Measurements from ENCODE around the gene MYO5C.

The MYO5C gene

DNA sequence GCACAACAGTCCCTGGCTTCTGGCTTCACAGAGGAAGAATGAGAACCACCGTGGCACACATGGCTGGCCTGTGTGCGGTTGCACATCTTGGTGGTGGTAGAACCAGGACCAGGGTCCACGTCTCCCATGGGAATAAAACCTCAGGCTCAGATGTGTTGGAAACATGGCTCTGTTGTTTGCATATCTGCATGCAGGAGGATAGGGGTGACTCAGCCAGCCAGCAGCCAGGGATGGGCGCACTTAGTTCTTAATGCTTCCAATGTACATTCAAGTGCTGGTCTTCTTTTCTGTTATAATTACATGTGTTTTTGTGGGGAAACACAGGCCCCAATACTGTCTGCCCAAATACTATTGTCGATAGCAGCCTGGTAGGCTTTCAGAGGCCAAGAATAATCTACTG, 147.2 kb downstream of the MYO5C start:
- peak overlapping the region; percentile 57 for H3K4me2 ChIP-seq
- H3K27me3 ChIP-seq = no peaks in the 10 kb centered on the region
- no peak overlapping the region for H3K9ac ChIP-seq
- no peak for TF ChIP-seq Cebpa-rat (IDR thresholded peaks at IDR 0.05)
- no peak overlapping the region for H3K4me3 ChIP-seq
- peaks cover 73% of the 10 kb centered on the region for H3K36me3 ChIP-seq
- peaks cover 17% of the 10 kb centered on the region; the same call in 1 of the 2 replicates for H3K9me3 ChIP-seq
- H3K27ac ChIP-seq = 0 out of 2 replicates have a peak overlapping the region, but pooled peaks have one; percentile 5
- peaks cover 38% of the 10 kb centered on the region for H3K4me1 ChIP-seq
- no peaks in the 10 kb centered on the region for H4K20me1 ChIP-seq

DNA sequence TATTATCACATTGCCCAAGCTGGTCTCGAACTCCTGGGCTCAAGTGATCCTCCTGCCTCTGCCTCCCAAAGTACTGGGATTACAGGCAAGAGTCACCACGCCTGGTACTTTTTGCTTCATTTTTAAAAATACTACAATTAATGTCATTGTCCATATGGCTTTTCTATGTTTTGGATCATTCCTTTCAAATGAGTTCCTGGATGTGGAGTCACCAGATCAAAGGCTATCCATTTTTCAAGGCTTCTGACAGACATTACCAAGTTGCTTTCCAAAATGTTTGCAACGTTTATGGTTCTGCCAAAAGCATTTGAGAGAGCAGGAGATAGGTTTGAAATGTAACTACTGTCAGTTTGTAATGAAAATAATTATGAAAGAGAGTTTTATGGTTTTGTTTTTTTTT, 148.8 kb downstream of the MYO5C start:
- TF ChIP-seq Cebpa-rat (IDR thresholded peaks at IDR 0.05) = no peak
- H3K9ac ChIP-seq = no peak overlapping the region
- H3K4me1 ChIP-seq = peaks cover 41% of the 10 kb centered on the region
- peaks cover 17% of the 10 kb centered on the region; the same call in 1 of the 2 replicates for H3K9me3 ChIP-seq
- no peak overlapping the region for H3K27ac ChIP-seq
- peaks cover 64% of the 10 kb centered on the region for H3K36me3 ChIP-seq
- no peak overlapping the region for H3K4me3 ChIP-seq
- H3K27me3 ChIP-seq = no peaks in the 10 kb centered on the region
- no peak overlapping the region for H3K4me2 ChIP-seq
- H4K20me1 ChIP-seq = no peaks in the 10 kb centered on the region

DNA sequence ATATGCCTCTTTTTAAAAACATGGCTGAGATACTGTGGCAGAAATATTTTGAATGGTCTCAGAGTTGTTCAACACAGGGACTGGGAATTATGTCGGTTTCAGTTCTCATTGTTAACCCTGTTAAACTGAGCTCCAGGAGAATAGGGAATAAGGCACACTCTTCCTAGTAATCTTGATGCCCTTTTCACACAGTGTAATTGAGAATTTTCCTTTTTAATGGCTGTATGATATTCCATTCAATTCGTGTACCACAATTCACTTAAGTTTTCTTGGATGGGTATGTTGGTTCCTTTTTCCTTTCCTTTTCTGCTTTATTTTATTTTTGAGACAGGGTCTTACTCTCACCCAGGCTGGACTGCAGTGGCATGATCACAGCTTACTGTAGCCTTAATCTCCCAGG, 149.3 kb downstream of the MYO5C start:
- Histone ChIP-seq H3K4me2 (no peak overlapping the region), H3K9me3 (peaks cover 17% of the 10 kb centered on the region; the same call in 1 of the 2 replicates), H4K20me1 (no peaks in the 10 kb centered on the region), H3K27ac (no peak overlapping the region), H3K9ac (no peak overlapping the region), H3K27me3 (no peaks in the 10 kb centered on the region), H3K4me1 (peaks cover 41% of the 10 kb centered on the region), H3K4me3 (no peak overlapping the region), H3K36me3 (peaks cover 60% of the 10 kb centered on the region)
- no peak for TF ChIP-seq Cebpa-rat (IDR thresholded peaks at IDR 0.05)

DNA sequence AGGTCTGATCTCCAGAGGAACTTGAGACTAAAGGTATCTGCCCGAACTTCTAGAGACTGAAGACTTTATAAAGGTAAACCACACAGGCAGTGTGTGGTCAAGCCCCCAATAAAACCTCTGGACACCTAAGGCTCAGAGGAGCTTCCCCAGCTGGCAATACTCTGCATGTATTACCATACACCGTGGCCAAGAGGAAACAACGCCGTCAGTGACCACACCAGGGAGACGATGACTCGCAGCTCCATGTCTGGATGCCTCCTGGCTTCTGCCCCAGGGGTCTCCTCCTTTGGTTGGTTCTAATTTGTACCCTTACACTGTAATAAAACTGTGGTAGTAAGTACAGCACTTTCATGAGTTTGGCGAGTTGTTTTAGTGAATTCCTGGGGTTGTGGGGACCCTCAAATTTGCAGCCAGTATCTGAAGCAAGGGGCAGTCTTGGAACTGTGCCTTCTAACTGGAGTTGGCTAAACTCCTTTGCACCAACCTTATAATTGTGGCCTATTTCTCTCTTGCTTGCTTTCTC, 150.9 kb downstream of the MYO5C start:
- H3K4me1 ChIP-seq = peaks cover 45% of the 10 kb centered on the region
- TF ChIP-seq Cebpa-rat (IDR thresholded peaks at IDR 0.05) = no peak
- H3K27me3 ChIP-seq = no peaks in the 10 kb centered on the region
- peaks cover 51% of the 10 kb centered on the region for H3K36me3 ChIP-seq
- peak overlapping the region; percentile 58; the same call in 1 of the 2 replicates for H3K27ac ChIP-seq
- H3K9ac ChIP-seq = no peak overlapping the region
- H4K20me1 ChIP-seq = no peaks in the 10 kb centered on the region
- H3K4me2 ChIP-seq = peak overlapping the region; percentile 71
- H3K9me3 ChIP-seq = peaks cover 17% of the 10 kb centered on the region; the same call in 1 of the 2 replicates
- H3K4me3 ChIP-seq = no peak overlapping the region

DNA sequence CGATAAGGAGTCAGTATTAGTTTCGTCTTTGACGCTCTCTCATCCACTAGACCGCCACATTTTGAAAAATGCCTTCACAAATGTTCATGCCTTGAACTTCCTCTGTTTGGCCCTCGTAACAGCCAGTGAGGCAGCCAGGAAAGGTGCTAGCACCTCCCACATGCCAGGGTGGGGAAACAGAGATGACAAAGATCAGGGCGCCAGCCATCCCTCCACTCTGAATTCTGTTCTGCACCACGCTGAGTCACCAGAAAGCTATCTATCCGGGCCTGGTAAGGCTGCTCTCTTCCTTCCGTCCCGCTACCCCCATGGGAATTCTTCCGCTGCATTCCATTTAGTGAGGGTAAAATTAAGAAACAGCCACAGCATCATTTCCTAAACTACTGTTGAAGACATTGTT, 151.7 kb downstream of the MYO5C start:
- Histone ChIP-seq H3K27ac (peak overlapping the region; percentile 58; the same call in 1 of the 2 replicates), H3K36me3 (peaks cover 48% of the 10 kb centered on the region), H3K9me3 (peaks cover 17% of the 10 kb centered on the region; the same call in 1 of the 2 replicates), H3K27me3 (no peaks in the 10 kb centered on the region), H4K20me1 (no peaks in the 10 kb centered on the region), H3K4me3 (no peak overlapping the region), H3K4me2 (peak overlapping the region; percentile 71), H3K4me1 (peaks cover 50% of the 10 kb centered on the region), H3K9ac (no peak overlapping the region; the same call in 1 of the 2 replicates)
- no peak for TF ChIP-seq Cebpa-rat (IDR thresholded peaks at IDR 0.05)

Measured in BLaER1 (cell line).